Measurements from ENCODE around the gene CLEC10A. TPM values are rescaled to one million over a fixed set of nuclear protein-coding genes. Genes with fewer than 3 reads are reported as not detected.

Gene CLEC10A
- polyA plus RNA-seq, 1 experiment: not detected

GRCh38 chr17:7114875-7115614, 35.0 kb upstream of the CLEC10A start:
- TF ChIP-seq CTCF (IDR thresholded peaks at IDR 0.05; ENCODE audit: insufficient read depth, low read depth, low read length): no peak

GRCh38 chr17:7114241-7114874, 34.3 kb upstream of the CLEC10A start, which contains the start of gene ASGR2:
ASGR2 (minus strand) TSS chr17:7114822; CDS start chr17:7114240, 582 bp downstream.
- POLR2A ChIA-PET: no interaction called here
- Histone ChIP-seq H3K4me3 (ENCODE audit: low read depth, low read length) (no peak within 1 kb of the TSS), H3K27me3 (ENCODE audit: control insufficient read depth, insufficient read depth, low read length) (peaks cover 4% of the 10 kb centered on the region; the same call in 1 of the 2 replicates), H3K36me3 (ENCODE audit: control insufficient read depth, insufficient read depth, low read length) (no peaks in the 10 kb centered on the region)
- no peak for TF ChIP-seq CTCF (IDR thresholded peaks at IDR 0.05; ENCODE audit: insufficient read depth, low read depth, low read length)
- no peak for DNase-seq (ENCODE audit: low read depth)
- CTCF ChIA-PET: interaction anchor here (1.5 kb wide), 1 partner anchor 23 kb away, joined by 5 read pairs; no protein-coding TSS in a partner anchor

More at GRCh38 chr17:7114875-7115614, 35.0 kb upstream of the CLEC10A start:
- DNase-seq (ENCODE audit: low read depth): no peak
- POLR2A ChIA-PET: no interaction called here
- peaks cover 4% of the 10 kb centered on the region; the same call in 1 of the 2 replicates for H3K27me3 ChIP-seq (ENCODE audit: control insufficient read depth, insufficient read depth, low read length)
- CTCF ChIA-PET: interaction anchor here (1.5 kb wide), 1 partner anchor 22 kb away, joined by 5 read pairs; no protein-coding TSS in a partner anchor
- no peak overlapping the region for H3K4me3 ChIP-seq (ENCODE audit: low read depth, low read length)
- no peaks in the 10 kb centered on the region for H3K36me3 ChIP-seq (ENCODE audit: control insufficient read depth, insufficient read depth, low read length)

GRCh38 chr17:7113273-7114071, 33.4 kb upstream of the CLEC10A start:
- Histone ChIP-seq H3K27me3 (ENCODE audit: control insufficient read depth, insufficient read depth, low read length) (peaks cover 3% of the 10 kb centered on the region; the same call in 1 of the 2 replicates), H3K4me3 (ENCODE audit: low read depth, low read length) (no peak overlapping the region), H3K36me3 (ENCODE audit: control insufficient read depth, insufficient read depth, low read length) (no peaks in the 10 kb centered on the region)
- ChIA-PET CTCF (no interaction called here), POLR2A (no interaction called here)
- no peak for DNase-seq (ENCODE audit: low read depth)
- TF ChIP-seq CTCF (IDR thresholded peaks at IDR 0.05; ENCODE audit: insufficient read depth, low read depth, low read length): no peak

GRCh38 chr17:7112510-7113108, 32.6 kb upstream of the CLEC10A start:
- Histone ChIP-seq H3K27me3 (ENCODE audit: control insufficient read depth, insufficient read depth, low read length) (0 out of 2 replicates have a peak, but pooled peaks cover 1% of the 10 kb centered on the region), H3K36me3 (ENCODE audit: control insufficient read depth, insufficient read depth, low read length) (no peaks in the 10 kb centered on the region), H3K4me3 (ENCODE audit: low read depth, low read length) (no peak overlapping the region)
- no peak for DNase-seq (ENCODE audit: low read depth)
- no peak for TF ChIP-seq CTCF (IDR thresholded peaks at IDR 0.05; ENCODE audit: insufficient read depth, low read depth, low read length)
- CTCF ChIA-PET: no interaction called here
- POLR2A ChIA-PET: no interaction called here
